ENCODE results near the gene ROM1. TPM values are rescaled to one million over a fixed set of nuclear protein-coding genes. Genes with fewer than 3 reads are reported as not detected.

ROM1 gene
- total RNA-seq, 1 experiment from 2014 or later = 5.8 TPM

- DNase-seq (no peak), ATAC-seq (no peak)
- Histone ChIP-seq H3K9ac (ENCODE audit: low read length) (peak overlapping the region; percentile 96), H3K27me3 (ENCODE audit: low read length) (no peaks in the 10 kb centered on the region), H3K4me3 (ENCODE audit: low read length) (peak overlapping the region; percentile 76), H3K9me3 (ENCODE audit: low read length) (no peaks in the 10 kb centered on the region), H3K79me2 (ENCODE audit: low read length) (peaks cover 26% of the 10 kb centered on the region), H4K20me1 (ENCODE audit: low read length) (no peaks in the 10 kb centered on the region), H3K36me3 (ENCODE audit: low read depth, low read length) (peaks cover 14% of the 10 kb centered on the region; the same call in 1 of the 2 replicates), H2AFZ (ENCODE audit: low read length) (peak overlapping the region; percentile 99), H3K4me2 (ENCODE audit: low read length) (peak overlapping the region; percentile 97), H3F3A (ENCODE audit: low read length, unreplicated experiment) (no peaks in the 10 kb centered on the region), H3K9me2 (replicated peaks; ENCODE audit: low read length) (no peaks in the 10 kb centered on the region), H3K27ac (ENCODE audit: low read length) (peak overlapping the region; percentile 33), H3K4me1 (ENCODE audit: insufficient read depth, low read length) (peaks cover 11% of the 10 kb centered on the region)
- intact Hi-C loops (cut with micrococcal nuclease) = loop anchor here (2.0 to 5.0 kb wide), 2 partner anchors 30 to 60 kb away; partner anchors contain the start of gene TUT1
- CTCF ChIA-PET = no interaction called here
- POLR2A ChIA-PET (ENCODE audit: unreplicated experiment) = interaction anchor here (1.0 kb wide), 2 partner anchors 12 to 31 kb away, joined by 9 to 22 read pairs; partner anchors contain the start of genes B3GAT3, C11orf98 and CSKMT
- TSS peak; percentile 68 for BruUV-seq (replicated peaks)
- TF ChIP-seq CTCF (conservative IDR thresholded peaks at IDR 0.05; ENCODE audit: low read depth, low read length) = no peak
- no peak for TF ChIP-seq EZH2 (IDR thresholded peaks at IDR 0.05; ENCODE audit: low read length, unreplicated experiment)
- TF ChIP-seq EZH2phosphoT487 (IDR thresholded peaks at IDR 0.05; ENCODE audit: borderline replicate concordance, low read length) = no peak
Measured at GRCh38 chr11:62652161-62653006, 39.3 kb downstream of the ROM1 start.

- Histone ChIP-seq H2AFZ (ENCODE audit: low read length) (no peak overlapping the region), H3K9me2 (replicated peaks; ENCODE audit: low read length) (no peaks in the 10 kb centered on the region), H3F3A (ENCODE audit: low read length, unreplicated experiment) (no peaks in the 10 kb centered on the region), H3K9ac (ENCODE audit: low read length) (no peak overlapping the region), H3K4me2 (ENCODE audit: low read length) (no peak overlapping the region), H3K9me3 (ENCODE audit: low read length) (no peaks in the 10 kb centered on the region), H3K4me1 (ENCODE audit: insufficient read depth, low read length) (peaks cover 11% of the 10 kb centered on the region), H3K27ac (ENCODE audit: low read length) (no peak overlapping the region), H3K79me2 (ENCODE audit: low read length) (peaks cover 26% of the 10 kb centered on the region), H4K20me1 (ENCODE audit: low read length) (no peaks in the 10 kb centered on the region), H3K36me3 (ENCODE audit: low read depth, low read length) (peaks cover 6% of the 10 kb centered on the region; the same call in 1 of the 2 replicates), H3K27me3 (ENCODE audit: low read length) (no peaks in the 10 kb centered on the region), H3K4me3 (ENCODE audit: low read length) (no peak overlapping the region)
- BruUV-seq (replicated peaks) = no TSS peak
- intact Hi-C loops (cut with micrococcal nuclease) = loop anchor here (5.0 kb wide), 1 partner anchor 62 kb away; the partner anchor contains the start of gene TUT1
- ChIA-PET POLR2A (ENCODE audit: unreplicated experiment) (no interaction called here), CTCF (no interaction called here)
- DNase-seq (no peak), ATAC-seq (no peak)
- TF ChIP-seq EZH2phosphoT487 (IDR thresholded peaks at IDR 0.05; ENCODE audit: borderline replicate concordance, low read length) (no peak), EZH2 (IDR thresholded peaks at IDR 0.05; ENCODE audit: low read length, unreplicated experiment) (no peak), CTCF (conservative IDR thresholded peaks at IDR 0.05; ENCODE audit: low read depth, low read length) (no peak)
Measured at GRCh38 chr11:62654297-62654696, 41.2 kb downstream of the ROM1 start.
